ENCODE results near the gene PLXNC1. TPM values are rescaled to one million over a fixed set of nuclear protein-coding genes. Genes with fewer than 3 reads are reported as not detected.

Gene PLXNC1
- polyA plus RNA-seq, 1 experiment = 4.8 TPM

GRCh38 chr12:94150240-94151121 lies 2.1 kb downstream of the PLXNC1 start:
- Histone ChIP-seq H3K27me3 (ENCODE audit: control insufficient read depth, insufficient read depth, low read length) (peaks cover 74% of the 10 kb centered on the region), H3K27ac (ENCODE audit: low read depth, low read length) (no peak overlapping the region), H3K4me3 (ENCODE audit: low read depth, low read length) (peak overlapping the region; percentile 22), H3K9me3 (ENCODE audit: control insufficient read depth, insufficient read depth, low read length) (peaks cover 6% of the 10 kb centered on the region; the same call in 1 of the 2 replicates)
- no peak for DNase-seq (ENCODE audit: low read depth, low spot score)
- ChIA-PET CTCF (interaction anchor here (0.7 kb wide), 1 partner anchor 217 kb away, joined by 3 read pairs; no protein-coding TSS in a partner anchor), POLR2A (no interaction called here)
- TF ChIP-seq, protein P1, sequence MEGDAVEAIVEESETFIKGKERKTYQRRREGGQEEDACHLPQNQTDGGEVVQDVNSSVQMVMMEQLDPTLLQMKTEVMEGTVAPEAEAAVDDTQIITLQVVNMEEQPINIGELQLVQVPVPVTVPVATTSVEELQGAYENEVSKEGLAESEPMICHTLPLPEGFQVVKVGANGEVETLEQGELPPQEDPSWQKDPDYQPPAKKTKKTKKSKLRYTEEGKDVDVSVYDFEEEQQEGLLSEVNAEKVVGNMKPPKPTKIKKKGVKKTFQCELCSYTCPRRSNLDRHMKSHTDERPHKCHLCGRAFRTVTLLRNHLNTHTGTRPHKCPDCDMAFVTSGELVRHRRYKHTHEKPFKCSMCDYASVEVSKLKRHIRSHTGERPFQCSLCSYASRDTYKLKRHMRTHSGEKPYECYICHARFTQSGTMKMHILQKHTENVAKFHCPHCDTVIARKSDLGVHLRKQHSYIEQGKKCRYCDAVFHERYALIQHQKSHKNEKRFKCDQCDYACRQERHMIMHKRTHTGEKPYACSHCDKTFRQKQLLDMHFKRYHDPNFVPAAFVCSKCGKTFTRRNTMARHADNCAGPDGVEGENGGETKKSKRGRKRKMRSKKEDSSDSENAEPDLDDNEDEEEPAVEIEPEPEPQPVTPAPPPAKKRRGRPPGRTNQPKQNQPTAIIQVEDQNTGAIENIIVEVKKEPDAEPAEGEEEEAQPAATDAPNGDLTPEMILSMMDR (IDR thresholded peaks at IDR 0.05; ENCODE audit: low read depth, low read length) = no peak

- POLR2A ChIA-PET = no interaction called here
- H3K27me3 ChIP-seq (ENCODE audit: control insufficient read depth, insufficient read depth, low read length) = peaks cover 75% of the 10 kb centered on the region
Observed at GRCh38 chr12:94151582-94151981, 3.2 kb downstream of the PLXNC1 start.

GRCh38 chr12:94152292-94153078 lies 4.1 kb downstream of the PLXNC1 start:
- H3K27me3 ChIP-seq (ENCODE audit: control insufficient read depth, insufficient read depth, low read length) = peaks cover 73% of the 10 kb centered on the region
- ChIA-PET POLR2A (no interaction called here), CTCF (no interaction called here)
- no peak for DNase-seq (ENCODE audit: low read depth, low spot score)
- peaks cover 6% of the 10 kb centered on the region; the same call in 1 of the 2 replicates for H3K9me3 ChIP-seq (ENCODE audit: control insufficient read depth, insufficient read depth, low read length)
- TF ChIP-seq, protein P1 (IDR thresholded peaks at IDR 0.05; ENCODE audit: low read depth, low read length) = no peak
- no peak overlapping the region for H3K4me3 ChIP-seq (ENCODE audit: low read depth, low read length)
- no peak overlapping the region for H3K27ac ChIP-seq (ENCODE audit: low read depth, low read length)

More at GRCh38 chr12:94151582-94151981, 3.2 kb downstream of the PLXNC1 start:
- Histone ChIP-seq H3K27ac (ENCODE audit: low read depth, low read length) (no peak overlapping the region), H3K4me3 (ENCODE audit: low read depth, low read length) (no peak overlapping the region), H3K9me3 (ENCODE audit: control insufficient read depth, insufficient read depth, low read length) (peaks cover 6% of the 10 kb centered on the region; the same call in 1 of the 2 replicates)
- TF ChIP-seq, protein P1 (IDR thresholded peaks at IDR 0.05; ENCODE audit: low read depth, low read length) = no peak
- no peak for DNase-seq (ENCODE audit: low read depth, low spot score)
- CTCF ChIA-PET = interaction anchor here (1.0 kb wide), 1 partner anchor 17 kb away, joined by 4 read pairs; no protein-coding TSS in a partner anchor

- H3K27ac ChIP-seq (ENCODE audit: low read depth, low read length) = no peak overlapping the region
- peaks cover 49% of the 10 kb centered on the region for H3K27me3 ChIP-seq (ENCODE audit: control insufficient read depth, insufficient read depth, low read length)
- ChIA-PET CTCF (no interaction called here), POLR2A (no interaction called here)
- H3K9me3 ChIP-seq (ENCODE audit: control insufficient read depth, insufficient read depth, low read length) = no peaks in the 10 kb centered on the region
- DNase-seq (ENCODE audit: low read depth, low spot score) = no peak
- no peak overlapping the region for H3K4me3 ChIP-seq (ENCODE audit: low read depth, low read length)
- TF ChIP-seq, protein P1 (IDR thresholded peaks at IDR 0.05; ENCODE audit: low read depth, low read length) = no peak
Observed at GRCh38 chr12:94157181-94157580, 8.8 kb downstream of the PLXNC1 start.
